GM12878 (cell line): ENCODE data around the gene ASS1. TPM values are rescaled to one million over a fixed set of nuclear protein-coding genes. Genes with fewer than 3 reads are reported as not detected.

Experiments
- ATAC-seq: fragments of 200-7000 bp; cut with Tn5 transposase; 3 replicates; pipeline ENCODE4 v1.9.1; 2020; ENCODE audit warnings: mild to moderate bottlenecking, moderate library complexity
- BruUV-seq: library from RNA; stranded (reverse); fragments of 400-500 nt; replicated peaks from 2 replicates; lab custom pipeline; 2021; lab: Mats Ljungman, UMichigan
- CTCF ChIA-PET: fragments of 300-600 bp; sonication (Branson Sonifier 250); formaldehyde crosslinking; extraction: SDS; loops from one replicate; lab custom pipeline; 2021; ENCODE audit warnings: inconsistent platforms; lab: Yijun Ruan, JAX
- POLR2A ChIA-PET: fragments of 350-600 bp; formaldehyde crosslinking; extraction: SDS; loops from one replicate; lab custom pipeline; 2021; ENCODE audit warnings: inconsistent platforms; lab: Charles Lee
- RAD21 ChIA-PET: fragments of 300-600 bp; sonication (Branson Sonifier 250); formaldehyde crosslinking; loops from one replicate; lab custom pipeline; 2023; ENCODE audit warnings: antibody characterized with exemption; ENCODE audit not compliant: unreplicated experiment; lab: Charles Lee
- SMC1A ChIA-PET: fragments of 300-600 bp; sonication (Branson Sonifier 250); formaldehyde crosslinking; loops from one replicate; lab custom pipeline; 2023; ENCODE audit not compliant: unreplicated experiment, uncharacterized antibody; lab: Charles Lee
- DNase-seq: peaks from one replicate; pipeline ENCODE4 v3.0.0-alpha.2; 2011; ENCODE audit warnings: low read depth, low spot score
- FAIRE-seq: peaks from 3 replicates; lab custom pipeline; 2011; peaks lifted over from hg19 to GRCh38; lab: Jason Lieb, UNC
- H2AFZ ChIP-seq: 2 replicates; pipeline ENCODE4 v1.6.0; 2011; ENCODE audit warnings: low read depth, low read length, control low read depth; ENCODE audit not compliant: control insufficient read depth
- H3K27ac ChIP-seq: 2 replicates; pipeline ENCODE4 v1.5.1; 2011; ENCODE audit warnings: control low read depth; ENCODE audit not compliant: control insufficient read depth, insufficient read depth
- H3K27me3 ChIP-seq, 2 experiments: replicated peaks in 1 of 2; 2 replicates each; pipeline versions ENCODE4 v1.6.0 to v1.6.1; 2011; ENCODE audit warnings: low read length in 1 of 2; ENCODE audit not compliant: control insufficient read depth in 2 of 2, insufficient read depth in 2 of 2
- H3K36me3 ChIP-seq, 2 experiments: 2 replicates each; pipeline ENCODE4 v1.5.1; 2011; ENCODE audit warnings: low read length in 1 of 2; ENCODE audit not compliant: control insufficient read depth in 2 of 2, insufficient read depth in 2 of 2
- H3K4me1 ChIP-seq: 2 replicates; pipeline ENCODE4 v1.6.1; 2011; ENCODE audit warnings: mild to moderate bottlenecking, low read length, moderate library complexity, mixed read lengths; ENCODE audit not compliant: control insufficient read depth, insufficient read depth
- H3K4me2 ChIP-seq: 2 replicates; pipeline ENCODE4 v1.6.0; 2011; ENCODE audit warnings: control low read depth; ENCODE audit not compliant: control insufficient read depth, insufficient read depth
- H3K4me3 ChIP-seq: fragments of 200-600 bp; sonication (generic); 2 replicates; pipeline ENCODE4 v1.5.1; 2016
- H3K79me2 ChIP-seq: 2 replicates; pipeline ENCODE4 v1.6.0; 2011; ENCODE audit warnings: low read length; ENCODE audit not compliant: control insufficient read depth, insufficient read depth
- H3K9ac ChIP-seq: 2 replicates; pipeline ENCODE4 v1.8.0; 2011; ENCODE audit warnings: low read length, control low read depth, mixed read lengths; ENCODE audit not compliant: control insufficient read depth, insufficient read depth
- H3K9me3 ChIP-seq: replicated peaks from 3 replicates; pipeline ENCODE4 v1.5.1; 2011; ENCODE audit warnings: mild to moderate bottlenecking, low read length; ENCODE audit not compliant: control insufficient read depth, insufficient read depth
- H4K20me1 ChIP-seq: 2 replicates; pipeline ENCODE4 v1.6.0; 2011; ENCODE audit not compliant: control insufficient read depth, insufficient read depth
- CHD2 ChIP-seq: IDR thresholded peaks from 2 replicates; pipeline ENCODE4 v1.6.1; 2011; ENCODE audit warnings: low read depth, low read length, improper control_type of control experiment, borderline replicate concordance
- CREB1 ChIP-seq: IDR thresholded peaks from 2 replicates; pipeline ENCODE4 v1.6.1; 2012; ENCODE audit warnings: low read depth, mild to moderate bottlenecking, inconsistent platforms
- CREM ChIP-seq: IDR thresholded peaks from 2 replicates; pipeline ENCODE4 v1.6.1; 2014; ENCODE audit warnings: antibody characterized with exemption, low read depth
- CTCF ChIP-seq, 3 experiments: IDR thresholded peaks in 2 of 3; conservative IDR thresholded peaks in 1 of 3; 2 replicates each; pipeline ENCODE4 v1.5.1; 2011; ENCODE audit warnings: low read depth in 3 of 3, low read length in 3 of 3, mild to moderate bottlenecking in 3 of 3, control low read depth in 2 of 3, moderate library complexity in 2 of 3, inconsistent platforms in 1 of 3, mixed read lengths in 1 of 3; ENCODE audit not compliant: control insufficient read depth in 2 of 3, insufficient read depth in 1 of 3; ENCODE audit errors: extremely low read depth in 1 of 3
- DPF2 ChIP-seq: fragments of 450-650 bp; IDR thresholded peaks from 2 replicates; pipeline ENCODE4 v1.6.1; 2017; ENCODE audit warnings: mild to moderate bottlenecking
- IRF4 ChIP-seq: IDR thresholded peaks from 2 replicates; pipeline ENCODE4 v1.6.1; 2011; ENCODE audit warnings: low read depth, low read length
- IRF5 ChIP-seq: fragments of 450-650 bp; IDR thresholded peaks from 2 replicates; pipeline ENCODE4 v1.6.1; 2017; ENCODE audit warnings: borderline replicate concordance
- PAX5 ChIP-seq: IDR thresholded peaks from 2 replicates; pipeline ENCODE4 v1.6.1; 2011; ENCODE audit warnings: low read depth, low read length, borderline replicate concordance
- PBX3 ChIP-seq: IDR thresholded peaks from 2 replicates; pipeline ENCODE4 v1.6.1; 2011; ENCODE audit warnings: mild to moderate bottlenecking, low read depth, low read length, moderate library complexity; ENCODE audit not compliant: insufficient replicate concordance
- POLR2AphosphoS5 ChIP-seq: IDR thresholded peaks from 2 replicates; pipeline ENCODE4 v1.6.1; 2011; ENCODE audit warnings: mild to moderate bottlenecking, low read length, inconsistent platforms
- POU2F2 ChIP-seq: IDR thresholded peaks from 3 replicates; pipeline ENCODE4 v1.6.1; 2011; ENCODE audit warnings: low read depth, mild to moderate bottlenecking, low read length, borderline replicate concordance
- RFX5 ChIP-seq: IDR thresholded peaks from 2 replicates; pipeline ENCODE4 v1.6.1; 2011; ENCODE audit warnings: low read depth, low read length, improper control_type of control experiment
- SIX5 ChIP-seq: IDR thresholded peaks from 2 replicates; pipeline ENCODE4 v1.6.1; 2011; ENCODE audit warnings: mild to moderate bottlenecking, low read depth, low read length, moderate library complexity; ENCODE audit not compliant: severe bottlenecking
- SP1 ChIP-seq: IDR thresholded peaks from one replicate; pipeline ENCODE4 v1.6.1; 2011; ENCODE audit warnings: low read depth, low read length
- STAT3 ChIP-seq: IDR thresholded peaks from 2 replicates; pipeline ENCODE4 v1.6.1; 2011; ENCODE audit warnings: low read depth, low read length, improper control_type of control experiment
- TBL1XR1 ChIP-seq: IDR thresholded peaks from 2 replicates; pipeline ENCODE4 v1.6.1; 2012; ENCODE audit warnings: low read depth, low read length, improper control_type of control experiment
- ZNF384 ChIP-seq: IDR thresholded peaks from 2 replicates; pipeline ENCODE4 v1.6.1; 2012; ENCODE audit warnings: low read depth, mild to moderate bottlenecking, low read length, improper control_type of control experiment, borderline replicate concordance
- ZSCAN29 ChIP-seq: fragments of 450-650 bp; IDR thresholded peaks from 2 replicates; pipeline ENCODE4 v1.6.1; 2017; ENCODE audit warnings: mild to moderate bottlenecking, moderate library complexity
- ZZZ3 ChIP-seq: IDR thresholded peaks from 2 replicates; pipeline ENCODE4 v1.6.1; 2011; ENCODE audit warnings: low read depth; ENCODE audit not compliant: control insufficient read depth, insufficient read length
- WGBS: methylation state at CpG from one replicate; pipeline ENCODE4 v1.1.6; 2016; ENCODE audit warnings: low lambda C conversion rate; ENCODE audit not compliant: insufficient replicate concordance, insufficient coverage; ENCODE audit errors: missing lambda C conversion rate; 5-methylcytosine and 5-hydroxymethylcytosine counted together
- in situ Hi-C: fragments of 300-500 bp; cut with MboI; formaldehyde crosslinking; loops from 9 replicates; pipeline ENCODE4 v1.14.3; 2018; ENCODE audit warnings: mixed read lengths
- intact Hi-C: fragments of 100-400 bp; cut with micrococcal nuclease; formaldehyde crosslinking; loops from one replicate; pipeline ENCODE4 v1.14.2; 2022; ENCODE audit not compliant: unreplicated experiment
- polyA plus RNA-seq, 11 experiments: library from polyadenylated mRNA; depleted of rRNA in 4 of 11; unstranded in 6 of 11; stranded (reverse) in 5 of 11; fragments of >200 nt; fragmentation: Nextera tagmentation in 4 of 11; fragmentation: Illumina TruSeq in 1 of 11; extraction: Ambion mirVana in 4 of 11; extraction: Trizol in 1 of 11; gene quantifications; 1 replicate in 1 of 11; 2 replicates in 10 of 11; pipeline versions ENCODE4 v1.2.1 to v1.2.3, GENCODE V29; 2011 to 2016; ENCODE audit warnings: inconsistent platforms in 2 of 11, missing spikeins in 2 of 11, low read depth in 1 of 11
- total RNA-seq, 4 experiments: library from RNA; depleted of rRNA in 3 of 4; stranded (reverse); fragments of >200 nt in 3 of 4; fragmentation: Illumina TruSeq in 1 of 4; extraction: Trizol in 1 of 4; gene quantifications; 2 replicates each; pipeline versions ENCODE4 v1.2.1 to v1.2.3, GENCODE V29; 2013 to 2021
- TF ChIP-seq, protein P1 (sequence below): IDR thresholded peaks from 2 replicates; pipeline ENCODE4 v1.6.1; 2011; ENCODE audit warnings: borderline replicate concordance, low read depth, mild to moderate bottlenecking, moderate library complexity, mixed read lengths, low read length; ENCODE audit not compliant: insufficient read depth; ENCODE audit errors: extremely low read length

ASS1 gene
- total and polyA plus RNA-seq, 10 of the 15 experiments (the other 5 are each of a cell fraction or from before 2014, with no cell fraction given), result 0.10 to 6.1 (median 0.28) TPM; not detected in 3

- TF ChIP-seq PBX3 (no peak), IRF4 (no peak), POU2F2 (no peak), RFX5 (no peak), CREB1 (no peak), SIX5 (no peak), ZZZ3 (no peak), TBL1XR1 (no peak), ZNF384 (no peak), DPF2 (no peak)
Observed at GRCh38 chr9:130548103-130548502, 103.3 kb downstream of the ASS1 start (continued).

- Histone ChIP-seq H3K4me2 (no peak overlapping the region), H4K20me1 (no peaks in the 10 kb centered on the region), H3K4me3 (no peak overlapping the region), H2AFZ (no peak overlapping the region; the same call in 1 of the 2 replicates), H3K79me2 (no peaks in the 10 kb centered on the region), H3K9me3 (no peaks in the 10 kb centered on the region; the same call in 2 of the 3 replicates), H3K9ac (no peak overlapping the region), H3K4me1 (no peaks in the 10 kb centered on the region), H3K27me3 (no peaks in the 10 kb centered on the region), H3K27ac (no peak overlapping the region), H3K36me3 (no peaks in the 10 kb centered on the region)
- FAIRE-seq (no peak), ATAC-seq (peak; percentile 26; the same call in 1 of the 3 replicates), DNase-seq (no peak)
- no TSS peak for BruUV-seq
- ChIA-PET SMC1A (no interaction called here), RAD21 (no interaction called here), CTCF (no interaction called here), POLR2A (no interaction called here)
- in situ Hi-C loops (no loop called here), intact Hi-C loops (no loop called here)
- WGBS, result 48% methylated on average over 5 of the region's 5 CpGs
- TF ChIP-seq PAX5 (no peak), STAT3 (no peak), CHD2 (no peak), POLR2AphosphoS5 (no peak), CREM (no peak), CTCF (IDR thresholded peaks at IDR 0.05 in 2 of 3, conservative IDR thresholded peaks at IDR 0.05 in 1 of 3; ENCODE audit: control insufficient read depth in 2 of 3, extremely low read depth in 1 of 3, insufficient read depth in 1 of 3, low read depth in 3 of 3, low read length in 3 of 3) (no peak), IRF5 (no peak), SP1 (no peak), ZSCAN29 (no peak)
- TF ChIP-seq, protein P1, sequence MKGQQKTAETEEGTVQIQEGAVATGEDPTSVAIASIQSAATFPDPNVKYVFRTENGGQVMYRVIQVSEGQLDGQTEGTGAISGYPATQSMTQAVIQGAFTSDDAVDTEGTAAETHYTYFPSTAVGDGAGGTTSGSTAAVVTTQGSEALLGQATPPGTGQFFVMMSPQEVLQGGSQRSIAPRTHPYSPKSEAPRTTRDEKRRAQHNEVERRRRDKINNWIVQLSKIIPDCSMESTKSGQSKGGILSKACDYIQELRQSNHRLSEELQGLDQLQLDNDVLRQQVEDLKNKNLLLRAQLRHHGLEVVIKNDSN, result peak; percentile 69
Observed at GRCh38 chr9:130549093-130549735, 104.5 kb downstream of the ASS1 start.
